NCI-H510A treated with DMSO at 0.1 percent for 48 hours (cell line): ENCODE measurements around the gene PDLIM4.
A peak's percentile ranks its signal among the peaks of the same experiment; 100 is the strongest.

Experiments
- DNase-seq: peaks from one replicate; lab custom pipeline; 2025; lab: John Stamatoyannopoulos, UW

PDLIM4 gene

GRCh38 chr5:132267166-132267739 lies 9.8 kb downstream of the PDLIM4 start:
- DNase-seq: no peak

GRCh38 chr5:132267931-132268768 lies 10.7 kb downstream of the PDLIM4 start:
- DNase-seq: no peak

GRCh38 chr5:132268769-132269551 lies 11.5 kb downstream of the PDLIM4 start:
- no peak for DNase-seq

GRCh38 chr5:132269635-132270334 lies 12.3 kb downstream of the PDLIM4 start:
- DNase-seq: no peak

GRCh38 chr5:132270335-132270665 lies 12.8 kb downstream of the PDLIM4 start:
- DNase-seq: no peak

- DNase-seq: no peak
These were observed 13.2 kb downstream of the PDLIM4 start for GRCh38 chr5:132270706-132271105.

- no peak for DNase-seq
These were observed 14.1 kb downstream of the PDLIM4 start for GRCh38 chr5:132271251-132272246.

- DNase-seq: peak; percentile 9
These were observed 15.1 kb downstream of the PDLIM4 start for GRCh38 chr5:132272311-132273210.

GRCh38 chr5:132273631-132274030 lies 16.1 kb downstream of the PDLIM4 start:
- DNase-seq: no peak

- DNase-seq: no peak
These were observed 16.7 kb downstream of the PDLIM4 start for GRCh38 chr5:132274050-132274792.

GRCh38 chr5:132275367-132276220 lies 18.1 kb downstream of the PDLIM4 start:
- no peak for DNase-seq

GRCh38 chr5:132277256-132277655 lies 19.8 kb downstream of the PDLIM4 start:
- DNase-seq: no peak

- no peak for DNase-seq
These were observed 20.7 kb downstream of the PDLIM4 start for GRCh38 chr5:132277971-132278853.

GRCh38 chr5:132279801-132280200 lies 22.3 kb downstream of the PDLIM4 start:
- no peak for DNase-seq

GRCh38 chr5:132280371-132281240 lies 23.1 kb downstream of the PDLIM4 start:
- no peak for DNase-seq

GRCh38 chr5:132281856-132282614 lies 24.5 kb downstream of the PDLIM4 start:
- DNase-seq: no peak
